VCaP (cell line): ENCODE data around the gene CDK6.
A peak's percentile ranks its signal among the peaks of the same experiment; 100 is the strongest.

Experiments used
- H3K27ac ChIP-seq: fragments of 450-650 bp; 2 replicates; pipeline ENCODE4 v1.5.1; 2017
- TF ChIP-seq, protein P1 (sequence below): fragments of 450-650 bp; conservative IDR thresholded peaks from 2 replicates; pipeline ENCODE4 v1.5.1; 2017; ENCODE audit warnings: mild to moderate bottlenecking, moderate library complexity

The CDK6 gene

DNA sequence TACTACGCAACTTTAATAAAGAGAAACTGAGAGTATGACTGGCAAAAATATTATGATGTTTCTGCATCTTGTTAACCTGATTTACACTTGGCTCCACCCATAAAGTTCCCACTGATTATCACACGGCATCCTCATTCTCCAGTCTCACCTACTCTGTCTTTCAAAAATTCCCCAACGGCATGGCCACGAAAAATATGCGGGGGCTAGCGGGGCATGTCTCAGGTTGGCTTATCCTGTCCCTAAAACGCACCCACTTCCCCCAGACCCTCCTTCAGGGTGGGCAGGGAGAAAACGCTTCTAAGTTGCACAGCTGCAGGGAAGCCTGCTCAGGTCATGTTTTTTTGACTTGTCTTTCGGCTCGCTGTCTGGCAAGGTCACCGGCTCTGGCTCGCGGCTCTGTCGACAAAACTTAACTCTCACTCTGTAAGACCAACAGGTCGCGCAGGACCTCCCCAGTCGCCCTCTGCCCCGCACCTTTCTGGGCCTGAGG is 3.8 kb downstream of the CDK6 start:
- H3K27ac ChIP-seq, result peak overlapping the region; percentile 52
- TF ChIP-seq, protein P1, sequence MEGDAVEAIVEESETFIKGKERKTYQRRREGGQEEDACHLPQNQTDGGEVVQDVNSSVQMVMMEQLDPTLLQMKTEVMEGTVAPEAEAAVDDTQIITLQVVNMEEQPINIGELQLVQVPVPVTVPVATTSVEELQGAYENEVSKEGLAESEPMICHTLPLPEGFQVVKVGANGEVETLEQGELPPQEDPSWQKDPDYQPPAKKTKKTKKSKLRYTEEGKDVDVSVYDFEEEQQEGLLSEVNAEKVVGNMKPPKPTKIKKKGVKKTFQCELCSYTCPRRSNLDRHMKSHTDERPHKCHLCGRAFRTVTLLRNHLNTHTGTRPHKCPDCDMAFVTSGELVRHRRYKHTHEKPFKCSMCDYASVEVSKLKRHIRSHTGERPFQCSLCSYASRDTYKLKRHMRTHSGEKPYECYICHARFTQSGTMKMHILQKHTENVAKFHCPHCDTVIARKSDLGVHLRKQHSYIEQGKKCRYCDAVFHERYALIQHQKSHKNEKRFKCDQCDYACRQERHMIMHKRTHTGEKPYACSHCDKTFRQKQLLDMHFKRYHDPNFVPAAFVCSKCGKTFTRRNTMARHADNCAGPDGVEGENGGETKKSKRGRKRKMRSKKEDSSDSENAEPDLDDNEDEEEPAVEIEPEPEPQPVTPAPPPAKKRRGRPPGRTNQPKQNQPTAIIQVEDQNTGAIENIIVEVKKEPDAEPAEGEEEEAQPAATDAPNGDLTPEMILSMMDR, result no peak

DNA sequence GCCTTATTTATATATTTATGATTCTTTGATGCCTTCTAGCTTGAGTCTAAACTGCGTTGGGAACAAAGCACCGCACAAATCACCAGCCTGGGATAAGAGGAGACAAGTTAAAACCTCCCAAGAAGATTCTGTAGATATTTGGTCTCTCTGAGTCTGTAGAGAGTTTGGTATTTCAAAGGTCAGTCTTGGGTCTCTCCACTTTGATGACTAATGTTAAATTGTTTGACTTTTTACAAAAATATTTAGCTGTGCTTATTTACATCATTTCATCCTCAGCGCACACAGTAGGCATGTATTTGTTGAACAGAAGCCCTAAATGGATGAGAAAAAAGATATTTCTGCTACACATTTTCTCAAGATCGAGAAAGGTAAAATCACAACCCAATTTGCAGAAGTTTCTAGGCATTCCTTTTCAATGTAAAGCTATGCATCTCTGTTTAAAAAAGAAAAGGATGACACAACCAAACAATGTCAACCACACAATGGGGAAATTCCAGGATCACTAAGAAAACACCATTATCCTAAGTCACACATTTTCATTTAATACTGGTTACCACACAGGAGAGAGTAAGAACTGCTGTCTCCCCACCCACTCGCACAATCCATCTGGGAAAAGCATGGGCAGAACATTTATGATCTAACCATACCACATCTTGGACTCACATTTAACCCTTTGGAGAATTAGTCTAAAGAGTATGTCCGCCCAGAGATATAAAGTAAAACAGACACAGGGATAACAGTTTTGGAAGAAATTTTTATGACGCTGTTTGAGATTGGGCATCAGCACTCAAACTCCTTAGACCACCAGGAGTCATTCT is 4.4 kb downstream of the CDK6 start:
- TF ChIP-seq, protein P1, result no peak

DNA sequence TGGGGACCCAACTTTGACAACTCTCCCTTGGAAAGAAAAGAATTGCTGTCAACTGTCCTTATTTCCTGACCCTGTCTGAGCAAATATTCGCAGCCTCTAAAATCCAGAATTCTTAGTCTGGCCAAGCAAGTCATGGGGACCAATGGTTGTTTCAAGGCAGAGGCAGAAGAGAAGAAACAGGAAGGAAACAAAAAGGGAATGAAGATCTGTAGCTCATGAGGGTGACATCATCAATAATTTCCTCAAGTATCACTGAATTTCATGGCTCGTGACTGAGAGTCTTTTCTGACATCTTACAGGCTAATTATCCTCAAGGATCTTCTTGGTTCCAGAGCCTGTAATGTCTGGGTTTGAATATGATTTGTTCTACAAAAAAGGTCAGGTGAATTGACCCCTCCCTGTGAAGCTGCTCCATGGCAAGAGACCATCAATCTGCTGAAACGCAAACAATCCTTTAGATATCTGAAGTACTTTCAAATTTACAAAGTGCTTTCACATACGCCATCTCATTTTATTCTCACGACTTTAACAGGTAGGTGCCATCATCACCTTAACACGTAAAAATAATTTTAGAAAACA is 5.8 kb downstream of the CDK6 start:
- H3K27ac ChIP-seq, result no peak overlapping the region
- TF ChIP-seq, protein P1, result no peak

More for the DNA sequence above, 4.4 kb downstream of the CDK6 start:
- no peak overlapping the region for H3K27ac ChIP-seq

DNA sequence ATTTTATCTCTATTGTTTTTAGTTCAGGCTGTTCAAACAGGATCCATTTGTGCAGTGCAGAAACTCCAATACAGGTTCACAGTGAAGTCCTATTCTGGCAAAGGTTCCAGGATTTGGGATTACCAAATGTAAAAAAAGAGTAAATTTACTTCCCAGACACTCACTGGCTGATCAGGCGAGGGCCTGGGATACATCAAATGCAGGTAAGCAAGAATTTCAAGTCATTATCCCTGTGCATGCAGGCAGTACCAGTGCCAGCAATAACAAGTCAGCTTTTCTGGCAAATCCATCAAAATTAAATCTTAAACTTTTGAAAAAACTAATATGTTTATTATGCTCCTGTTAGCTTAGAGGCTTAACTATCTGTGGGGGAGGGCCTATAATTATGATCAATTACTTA is 6.3 kb downstream of the CDK6 start:
- TF ChIP-seq, protein P1, result no peak

DNA sequence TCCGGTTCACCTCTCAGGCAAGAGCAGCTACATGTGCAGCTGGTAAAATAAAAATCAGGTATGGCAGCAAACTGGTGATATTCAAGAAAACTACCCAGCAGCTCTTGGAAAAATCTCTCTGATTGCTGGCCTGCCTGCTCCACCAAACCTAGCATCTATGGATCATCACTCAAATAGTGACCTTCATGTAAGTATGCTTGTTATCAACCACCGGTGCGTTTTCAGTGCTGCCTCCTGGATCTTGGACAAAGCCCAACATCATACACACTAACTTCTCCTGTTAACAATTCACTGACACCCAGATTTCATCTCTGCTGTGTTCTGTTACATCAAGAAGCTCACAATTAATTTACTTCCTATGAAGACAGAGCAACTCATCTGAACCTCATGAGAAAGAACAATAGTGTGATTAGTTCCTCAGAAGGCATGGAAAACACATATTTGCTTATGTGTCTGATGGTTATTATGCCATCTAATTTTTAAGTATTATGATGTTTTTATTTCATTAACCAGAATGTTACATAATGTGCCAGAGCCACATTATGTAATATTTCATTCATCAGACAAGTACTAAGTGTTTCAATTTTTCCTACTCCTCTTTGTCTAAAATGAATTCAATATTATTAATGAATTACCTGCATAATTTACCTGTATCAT is 8.8 kb downstream of the CDK6 start:
- H3K27ac ChIP-seq, result no peak overlapping the region
- TF ChIP-seq, protein P1, result no peak

More for the DNA sequence above, 6.3 kb downstream of the CDK6 start:
- no peak overlapping the region for H3K27ac ChIP-seq

DNA sequence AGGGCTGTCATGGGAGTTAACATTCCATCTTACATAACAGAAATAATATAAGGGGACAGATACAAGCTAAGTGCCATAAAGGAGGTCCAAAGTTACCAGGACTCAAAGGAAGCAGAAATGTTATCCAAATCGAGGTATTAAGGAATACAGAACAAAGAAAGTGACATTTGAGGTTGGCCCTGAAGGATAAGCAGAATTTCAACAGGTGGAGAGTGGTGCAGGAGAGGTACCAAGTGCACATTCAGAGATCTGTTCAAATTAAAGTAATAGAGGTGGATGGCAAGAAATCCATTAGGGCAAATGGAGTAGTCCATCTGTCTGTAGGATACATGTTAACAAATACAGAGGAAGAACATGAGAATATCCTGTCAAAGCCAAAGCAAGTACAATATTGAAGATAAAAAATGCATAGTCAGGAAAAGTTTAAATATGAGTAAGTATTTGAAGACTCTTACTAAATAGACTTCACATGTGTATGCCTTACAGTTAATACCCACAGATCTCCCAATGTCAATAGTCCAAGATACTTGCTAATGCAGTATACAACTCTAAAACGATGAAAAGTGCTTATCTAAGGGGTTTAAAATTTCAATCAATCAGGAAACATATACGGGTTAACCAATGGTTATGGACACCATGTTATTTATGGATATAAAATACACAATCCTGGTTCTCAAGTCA is 10.0 kb downstream of the CDK6 start:
- TF ChIP-seq, protein P1, result no peak
- H3K27ac ChIP-seq, result no peak overlapping the region
